ENCODE data around the gene ROBO2. TPM values are rescaled to one million over a fixed set of nuclear protein-coding genes. Genes with fewer than 3 reads are reported as not detected.

The ROBO2 gene
- polyA plus RNA-seq, 1 donor from 2014 or later: 55.5 TPM

DNA sequence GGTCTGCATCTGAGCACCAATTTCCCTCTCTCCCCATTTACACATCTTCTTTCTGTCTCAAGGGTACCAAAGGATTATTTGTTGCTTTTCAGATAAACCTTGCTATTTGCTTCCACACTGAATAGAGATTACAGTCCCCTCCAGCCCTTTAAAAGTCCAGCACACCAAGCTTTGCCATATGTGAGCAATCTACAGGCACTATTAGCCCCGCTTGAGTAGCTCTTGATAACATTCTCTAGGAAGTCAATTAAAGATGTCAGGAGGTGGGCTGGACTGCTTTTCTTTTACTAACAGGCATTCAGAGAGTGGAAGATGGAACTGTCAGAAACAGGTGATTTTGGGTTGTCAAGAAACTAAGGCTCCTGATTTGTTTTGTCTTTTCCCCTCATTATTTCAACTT, 417.0 kb downstream of the ROBO2 start:
- Histone ChIP-seq H2AFZ (ENCODE audit: low read depth, low read length) (no peak overlapping the region), H3K27me3 (ENCODE audit: insufficient read depth, low read depth, low read length) (no peaks in the 10 kb centered on the region), H3K9me2 (ENCODE audit: insufficient read depth, low read length) (no peaks in the 10 kb centered on the region), H3K79me2 (replicated peaks; ENCODE audit: insufficient read depth, low read length) (no peaks in the 10 kb centered on the region), H3K4me2 (ENCODE audit: low read length) (no peak overlapping the region), H3K4me3 (ENCODE audit: low read length) (no peak overlapping the region), H3F3A (ENCODE audit: insufficient read depth, low read length, poor library complexity, severe bottlenecking) (no peaks in the 10 kb centered on the region), H3K9me3 (ENCODE audit: low read length) (no peaks in the 10 kb centered on the region), H3K36me3 (ENCODE audit: insufficient read depth, low read length) (no peaks in the 10 kb centered on the region), H3K27ac (ENCODE audit: low read length) (peak overlapping the region; percentile 14), H4K20me1 (ENCODE audit: insufficient read depth) (no peaks in the 10 kb centered on the region), H3K9ac (ENCODE audit: low read length) (no peak overlapping the region)
- TF ChIP-seq, protein P1, sequence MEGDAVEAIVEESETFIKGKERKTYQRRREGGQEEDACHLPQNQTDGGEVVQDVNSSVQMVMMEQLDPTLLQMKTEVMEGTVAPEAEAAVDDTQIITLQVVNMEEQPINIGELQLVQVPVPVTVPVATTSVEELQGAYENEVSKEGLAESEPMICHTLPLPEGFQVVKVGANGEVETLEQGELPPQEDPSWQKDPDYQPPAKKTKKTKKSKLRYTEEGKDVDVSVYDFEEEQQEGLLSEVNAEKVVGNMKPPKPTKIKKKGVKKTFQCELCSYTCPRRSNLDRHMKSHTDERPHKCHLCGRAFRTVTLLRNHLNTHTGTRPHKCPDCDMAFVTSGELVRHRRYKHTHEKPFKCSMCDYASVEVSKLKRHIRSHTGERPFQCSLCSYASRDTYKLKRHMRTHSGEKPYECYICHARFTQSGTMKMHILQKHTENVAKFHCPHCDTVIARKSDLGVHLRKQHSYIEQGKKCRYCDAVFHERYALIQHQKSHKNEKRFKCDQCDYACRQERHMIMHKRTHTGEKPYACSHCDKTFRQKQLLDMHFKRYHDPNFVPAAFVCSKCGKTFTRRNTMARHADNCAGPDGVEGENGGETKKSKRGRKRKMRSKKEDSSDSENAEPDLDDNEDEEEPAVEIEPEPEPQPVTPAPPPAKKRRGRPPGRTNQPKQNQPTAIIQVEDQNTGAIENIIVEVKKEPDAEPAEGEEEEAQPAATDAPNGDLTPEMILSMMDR (IDR thresholded peaks at IDR 0.05; ENCODE audit: poor library complexity, severe bottlenecking): no peak
- TF ChIP-seq MXI1 (conservative IDR thresholded peaks at IDR 0.05; ENCODE audit: poor library complexity, severe bottlenecking) (no peak), EP300 (conservative IDR thresholded peaks at IDR 0.05; ENCODE audit: poor library complexity, severe bottlenecking) (no peak), POLR2AphosphoS5 (IDR thresholded peaks at IDR 0.05) (no peak), EZH2 (IDR thresholded peaks at IDR 0.05; ENCODE audit: borderline replicate concordance, insufficient read depth, low read length, poor library complexity, severe bottlenecking) (no peak), SMC3 (conservative IDR thresholded peaks at IDR 0.05; ENCODE audit: poor library complexity) (no peak), RAD21 (conservative IDR thresholded peaks at IDR 0.05) (no peak), TAF1 (IDR thresholded peaks at IDR 0.05; ENCODE audit: low read depth) (no peak)
- TF ChIP-seq, protein P2, sequence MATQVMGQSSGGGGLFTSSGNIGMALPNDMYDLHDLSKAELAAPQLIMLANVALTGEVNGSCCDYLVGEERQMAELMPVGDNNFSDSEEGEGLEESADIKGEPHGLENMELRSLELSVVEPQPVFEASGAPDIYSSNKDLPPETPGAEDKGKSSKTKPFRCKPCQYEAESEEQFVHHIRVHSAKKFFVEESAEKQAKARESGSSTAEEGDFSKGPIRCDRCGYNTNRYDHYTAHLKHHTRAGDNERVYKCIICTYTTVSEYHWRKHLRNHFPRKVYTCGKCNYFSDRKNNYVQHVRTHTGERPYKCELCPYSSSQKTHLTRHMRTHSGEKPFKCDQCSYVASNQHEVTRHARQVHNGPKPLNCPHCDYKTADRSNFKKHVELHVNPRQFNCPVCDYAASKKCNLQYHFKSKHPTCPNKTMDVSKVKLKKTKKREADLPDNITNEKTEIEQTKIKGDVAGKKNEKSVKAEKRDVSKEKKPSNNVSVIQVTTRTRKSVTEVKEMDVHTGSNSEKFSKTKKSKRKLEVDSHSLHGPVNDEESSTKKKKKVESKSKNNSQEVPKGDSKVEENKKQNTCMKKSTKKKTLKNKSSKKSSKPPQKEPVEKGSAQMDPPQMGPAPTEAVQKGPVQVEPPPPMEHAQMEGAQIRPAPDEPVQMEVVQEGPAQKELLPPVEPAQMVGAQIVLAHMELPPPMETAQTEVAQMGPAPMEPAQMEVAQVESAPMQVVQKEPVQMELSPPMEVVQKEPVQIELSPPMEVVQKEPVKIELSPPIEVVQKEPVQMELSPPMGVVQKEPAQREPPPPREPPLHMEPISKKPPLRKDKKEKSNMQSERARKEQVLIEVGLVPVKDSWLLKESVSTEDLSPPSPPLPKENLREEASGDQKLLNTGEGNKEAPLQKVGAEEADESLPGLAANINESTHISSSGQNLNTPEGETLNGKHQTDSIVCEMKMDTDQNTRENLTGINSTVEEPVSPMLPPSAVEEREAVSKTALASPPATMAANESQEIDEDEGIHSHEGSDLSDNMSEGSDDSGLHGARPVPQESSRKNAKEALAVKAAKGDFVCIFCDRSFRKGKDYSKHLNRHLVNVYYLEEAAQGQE (IDR thresholded peaks at IDR 0.05; ENCODE audit: borderline replicate concordance): no peak

DNA sequence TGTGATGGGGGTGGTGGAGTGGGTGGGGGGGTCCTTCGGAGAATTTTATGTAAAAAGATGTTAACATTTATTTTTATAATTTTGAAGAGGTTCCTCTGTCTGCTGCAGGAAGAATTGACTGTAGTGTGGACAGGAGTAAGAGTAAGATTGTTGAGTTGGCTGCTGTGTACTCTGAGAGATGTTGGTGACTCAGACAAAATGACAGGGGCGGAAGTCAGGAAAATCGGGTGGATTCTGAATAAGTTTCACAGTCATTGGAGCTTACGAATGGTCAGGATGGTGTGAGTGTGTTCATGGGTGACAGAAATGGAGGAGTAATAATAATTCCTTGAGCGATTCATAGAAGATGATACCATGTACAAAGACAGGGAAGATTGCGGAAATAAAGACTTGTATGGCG, 420.0 kb downstream of the ROBO2 start:
- H2AFZ ChIP-seq (ENCODE audit: low read depth, low read length): no peak overlapping the region
- H3K4me2 ChIP-seq (ENCODE audit: low read length): no peak overlapping the region

More for the DNA sequence above, 420.0 kb downstream of the ROBO2 start:
- TF ChIP-seq EP300 (conservative IDR thresholded peaks at IDR 0.05; ENCODE audit: poor library complexity, severe bottlenecking) (no peak), POLR2AphosphoS5 (IDR thresholded peaks at IDR 0.05) (no peak), MXI1 (conservative IDR thresholded peaks at IDR 0.05; ENCODE audit: poor library complexity, severe bottlenecking) (no peak), RAD21 (conservative IDR thresholded peaks at IDR 0.05) (no peak), SMC3 (conservative IDR thresholded peaks at IDR 0.05; ENCODE audit: poor library complexity) (no peak), EZH2 (IDR thresholded peaks at IDR 0.05; ENCODE audit: borderline replicate concordance, insufficient read depth, low read length, poor library complexity, severe bottlenecking) (no peak)
- TF ChIP-seq, protein P1 (IDR thresholded peaks at IDR 0.05; ENCODE audit: poor library complexity, severe bottlenecking): no peak
- TF ChIP-seq, protein P2 (IDR thresholded peaks at IDR 0.05; ENCODE audit: borderline replicate concordance): no peak
- no peaks in the 10 kb centered on the region for H3K27me3 ChIP-seq (ENCODE audit: insufficient read depth, low read depth, low read length)
- no peaks in the 10 kb centered on the region for H3K79me2 ChIP-seq (replicated peaks; ENCODE audit: insufficient read depth, low read length)
- no peak overlapping the region for H3K4me3 ChIP-seq (ENCODE audit: low read length)
- H4K20me1 ChIP-seq (ENCODE audit: insufficient read depth): no peaks in the 10 kb centered on the region
- H3K9me2 ChIP-seq (ENCODE audit: insufficient read depth, low read length): no peaks in the 10 kb centered on the region
- no peaks in the 10 kb centered on the region for H3F3A ChIP-seq (ENCODE audit: insufficient read depth, low read length, poor library complexity, severe bottlenecking)
- no peaks in the 10 kb centered on the region for H3K9me3 ChIP-seq (ENCODE audit: low read length)
- no peaks in the 10 kb centered on the region for H3K36me3 ChIP-seq (ENCODE audit: insufficient read depth, low read length)
- H3K27ac ChIP-seq (ENCODE audit: low read length): no peak overlapping the region
- H3K9ac ChIP-seq (ENCODE audit: low read length): no peak overlapping the region
